ENCODE results near the gene ACY1. TPM values are rescaled to one million over a fixed set of nuclear protein-coding genes. Genes with fewer than 3 reads are reported as not detected.

The ACY1 gene
- total RNA-seq, 1 experiment from 2014 or later: 50.3 TPM

GRCh38 chr3:51969841-51970240, 13.5 kb upstream of the ACY1 start:
- POLR2A ChIA-PET: interaction anchor here (0.6 kb wide), 1 partner anchor 144 kb away, joined by 3 read pairs; no protein-coding TSS in a partner anchor
- in situ Hi-C loops (cut with HindIII; ENCODE audit: low pct_unique_long_range_greater_than_20kb, low sequenced_read_pairs): no loop called here
- no peak for TF ChIP-seq TCF7L2 (IDR thresholded peaks at IDR 0.05; ENCODE audit: low read depth, low read length)
- TF ChIP-seq POLR2AphosphoS5 (IDR thresholded peaks at IDR 0.05; ENCODE audit: low read depth, low read length): no peak
- TF ChIP-seq SIN3A (IDR thresholded peaks at IDR 0.05; ENCODE audit: borderline replicate concordance, insufficient read depth, low read depth, low read length): no peak
- no peak for TF ChIP-seq REST (IDR thresholded peaks at IDR 0.05; ENCODE audit: insufficient read depth in 1 of 2, low read depth in 2 of 2, low read length in 1 of 2)
- TF ChIP-seq, protein P1, sequence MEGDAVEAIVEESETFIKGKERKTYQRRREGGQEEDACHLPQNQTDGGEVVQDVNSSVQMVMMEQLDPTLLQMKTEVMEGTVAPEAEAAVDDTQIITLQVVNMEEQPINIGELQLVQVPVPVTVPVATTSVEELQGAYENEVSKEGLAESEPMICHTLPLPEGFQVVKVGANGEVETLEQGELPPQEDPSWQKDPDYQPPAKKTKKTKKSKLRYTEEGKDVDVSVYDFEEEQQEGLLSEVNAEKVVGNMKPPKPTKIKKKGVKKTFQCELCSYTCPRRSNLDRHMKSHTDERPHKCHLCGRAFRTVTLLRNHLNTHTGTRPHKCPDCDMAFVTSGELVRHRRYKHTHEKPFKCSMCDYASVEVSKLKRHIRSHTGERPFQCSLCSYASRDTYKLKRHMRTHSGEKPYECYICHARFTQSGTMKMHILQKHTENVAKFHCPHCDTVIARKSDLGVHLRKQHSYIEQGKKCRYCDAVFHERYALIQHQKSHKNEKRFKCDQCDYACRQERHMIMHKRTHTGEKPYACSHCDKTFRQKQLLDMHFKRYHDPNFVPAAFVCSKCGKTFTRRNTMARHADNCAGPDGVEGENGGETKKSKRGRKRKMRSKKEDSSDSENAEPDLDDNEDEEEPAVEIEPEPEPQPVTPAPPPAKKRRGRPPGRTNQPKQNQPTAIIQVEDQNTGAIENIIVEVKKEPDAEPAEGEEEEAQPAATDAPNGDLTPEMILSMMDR (IDR thresholded peaks at IDR 0.05): no peak
- no peaks in the 10 kb centered on the region for H3K27me3 ChIP-seq (ENCODE audit: control insufficient read depth, insufficient read depth, low read length)
- no peak overlapping the region for H3K27ac ChIP-seq (ENCODE audit: low read length)
- H3K4me3 ChIP-seq (ENCODE audit: low read depth in 2 of 2, low read length in 2 of 2): no peak overlapping the region
- H3K36me3 ChIP-seq (ENCODE audit: control insufficient read depth, insufficient read depth, low read length): no peaks in the 10 kb centered on the region; the same call in 1 of the 2 replicates
- H3K4me1 ChIP-seq (ENCODE audit: control insufficient read depth, insufficient read depth, low read length): peaks cover 20% of the 10 kb centered on the region
- no peaks in the 10 kb centered on the region for H3K9me3 ChIP-seq (ENCODE audit: control insufficient read depth, insufficient read depth, low read depth, low read length)
- CTCF ChIA-PET: no interaction called here
- no TSS peak for BruUV-seq (replicated peaks)
- intact Hi-C loops (cut with micrococcal nuclease; ENCODE audit: unreplicated experiment): no loop called here
- DNase-seq (ENCODE audit: low read depth, low spot score) (no peak), ATAC-seq (no peak)

- in situ Hi-C loops (cut with HindIII; ENCODE audit: low pct_unique_long_range_greater_than_20kb, low sequenced_read_pairs): no loop called here
- BruUV-seq (replicated peaks): no TSS peak
- ChIA-PET CTCF (no interaction called here), POLR2A (interaction anchor here (0.6 kb wide), 1 partner anchor 145 kb away, joined by 3 read pairs; no protein-coding TSS in a partner anchor)
- DNase-seq (ENCODE audit: low read depth, low spot score) (no peak), ATAC-seq (no peak)
- intact Hi-C loops (cut with micrococcal nuclease; ENCODE audit: unreplicated experiment): no loop called here
- TF ChIP-seq TCF7L2 (IDR thresholded peaks at IDR 0.05; ENCODE audit: low read depth, low read length) (no peak), POLR2AphosphoS5 (IDR thresholded peaks at IDR 0.05; ENCODE audit: low read depth, low read length) (no peak), SIN3A (IDR thresholded peaks at IDR 0.05; ENCODE audit: borderline replicate concordance, insufficient read depth, low read depth, low read length) (no peak), REST (IDR thresholded peaks at IDR 0.05; ENCODE audit: insufficient read depth in 1 of 2, low read depth in 2 of 2, low read length in 1 of 2) (no peak)
- TF ChIP-seq, protein P1 (IDR thresholded peaks at IDR 0.05): no peak
- Histone ChIP-seq H3K36me3 (ENCODE audit: control insufficient read depth, insufficient read depth, low read length) (no peaks in the 10 kb centered on the region; the same call in 1 of the 2 replicates), H3K27me3 (ENCODE audit: control insufficient read depth, insufficient read depth, low read length) (no peaks in the 10 kb centered on the region), H3K4me3 (ENCODE audit: low read depth in 2 of 2, low read length in 2 of 2) (no peak overlapping the region), H3K27ac (ENCODE audit: low read length) (no peak overlapping the region), H3K9me3 (ENCODE audit: control insufficient read depth, insufficient read depth, low read depth, low read length) (no peaks in the 10 kb centered on the region), H3K4me1 (ENCODE audit: control insufficient read depth, insufficient read depth, low read length) (peaks cover 24% of the 10 kb centered on the region)
Measured at GRCh38 chr3:51970606-51971300, 12.6 kb upstream of the ACY1 start.

All from Panc1 (cell line).